Measurements from ENCODE around the gene TBC1D3D.
"Not testable (repeated sequence)": the region's sequence is repeated elsewhere in the genome, so short reads cannot be mapped to it uniquely, and the experiment has no call there.

Gene TBC1D3D

DNA sequence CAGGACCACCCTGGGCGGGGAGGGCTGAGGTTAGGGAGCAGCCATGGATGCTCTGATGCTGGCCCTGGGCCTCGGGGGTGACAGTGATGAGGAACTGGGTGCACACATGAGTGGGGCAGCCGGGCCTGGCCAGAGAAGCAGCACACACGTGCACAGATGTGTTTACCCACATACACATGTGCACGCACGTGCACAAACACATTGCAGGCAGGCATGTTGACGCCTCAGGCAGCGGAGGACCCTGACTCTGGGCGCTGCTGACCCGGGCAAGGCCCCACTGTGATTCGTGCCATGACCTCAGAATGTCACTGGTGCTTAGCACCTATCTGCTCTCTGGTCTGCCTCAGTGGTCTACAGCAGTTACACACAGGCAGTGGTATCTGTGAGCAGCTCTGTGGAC, at the start of gene TBC1D3D:
Gene TBC1D3D, plus strand, starts transcription at position 301 of the 400 bp plus-strand sequence. CDS start 1,585 bp downstream, outside the sequence.
- H3K36me3 ChIP-seq (ENCODE audit: control insufficient read depth, insufficient read depth, low read length); H3K9me3 ChIP-seq (ENCODE audit: control insufficient read depth, insufficient read depth, low read depth, low read length); H3K27me3 ChIP-seq (ENCODE audit: control insufficient read depth, insufficient read depth, low read length); H3K27ac ChIP-seq (ENCODE audit: low read depth, low read length); H3K4me1 ChIP-seq (ENCODE audit: control insufficient read depth, insufficient read depth, low read length); H3K4me3 ChIP-seq (ENCODE audit: low read depth, low read length); H3K9ac ChIP-seq (ENCODE audit: low read length): not testable (repeated sequence)

DNA sequence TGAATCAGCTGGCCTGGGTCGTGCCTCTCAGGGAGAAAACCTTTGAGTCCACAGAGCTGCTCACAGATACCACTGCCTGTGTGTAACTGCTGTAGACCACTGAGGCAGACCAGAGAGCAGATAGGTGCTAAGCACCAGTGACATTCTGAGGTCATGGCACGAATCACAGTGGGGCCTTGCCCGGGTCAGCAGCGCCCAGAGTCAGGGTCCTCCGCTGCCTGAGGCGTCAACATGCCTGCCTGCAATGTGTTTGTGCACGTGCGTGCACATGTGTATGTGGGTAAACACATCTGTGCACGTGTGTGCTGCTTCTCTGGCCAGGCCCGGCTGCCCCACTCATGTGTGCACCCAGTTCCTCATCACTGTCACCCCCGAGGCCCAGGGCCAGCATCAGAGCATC, 14.8 kb upstream of the TBC1D3D start, which contains the start of gene TBC1D3L:
Gene TBC1D3L, minus strand, starts transcription at position 101 of the 400 bp plus-strand sequence. CDS start 1,540 bp downstream, outside the sequence.
- not testable (repeated sequence) for H3K36me3 ChIP-seq (ENCODE audit: control insufficient read depth, insufficient read depth, low read length); H3K27ac ChIP-seq (ENCODE audit: low read depth, low read length); H3K27me3 ChIP-seq (ENCODE audit: control insufficient read depth, insufficient read depth, low read length); H3K9me3 ChIP-seq (ENCODE audit: control insufficient read depth, insufficient read depth, low read depth, low read length); H3K4me1 ChIP-seq (ENCODE audit: control insufficient read depth, insufficient read depth, low read length); H3K9ac ChIP-seq (ENCODE audit: low read length); H3K4me3 ChIP-seq (ENCODE audit: low read depth, low read length)
